GM21786 (cell line): ENCODE measurements around the gene S100A4.

Source experiments
- ATAC-seq: cut with Tn5 transposase; IDR thresholded peaks from one replicate; pipeline ENCODE4 v1.9.1; 2021; ENCODE audit not compliant: unreplicated experiment

The S100A4 gene

DNA sequence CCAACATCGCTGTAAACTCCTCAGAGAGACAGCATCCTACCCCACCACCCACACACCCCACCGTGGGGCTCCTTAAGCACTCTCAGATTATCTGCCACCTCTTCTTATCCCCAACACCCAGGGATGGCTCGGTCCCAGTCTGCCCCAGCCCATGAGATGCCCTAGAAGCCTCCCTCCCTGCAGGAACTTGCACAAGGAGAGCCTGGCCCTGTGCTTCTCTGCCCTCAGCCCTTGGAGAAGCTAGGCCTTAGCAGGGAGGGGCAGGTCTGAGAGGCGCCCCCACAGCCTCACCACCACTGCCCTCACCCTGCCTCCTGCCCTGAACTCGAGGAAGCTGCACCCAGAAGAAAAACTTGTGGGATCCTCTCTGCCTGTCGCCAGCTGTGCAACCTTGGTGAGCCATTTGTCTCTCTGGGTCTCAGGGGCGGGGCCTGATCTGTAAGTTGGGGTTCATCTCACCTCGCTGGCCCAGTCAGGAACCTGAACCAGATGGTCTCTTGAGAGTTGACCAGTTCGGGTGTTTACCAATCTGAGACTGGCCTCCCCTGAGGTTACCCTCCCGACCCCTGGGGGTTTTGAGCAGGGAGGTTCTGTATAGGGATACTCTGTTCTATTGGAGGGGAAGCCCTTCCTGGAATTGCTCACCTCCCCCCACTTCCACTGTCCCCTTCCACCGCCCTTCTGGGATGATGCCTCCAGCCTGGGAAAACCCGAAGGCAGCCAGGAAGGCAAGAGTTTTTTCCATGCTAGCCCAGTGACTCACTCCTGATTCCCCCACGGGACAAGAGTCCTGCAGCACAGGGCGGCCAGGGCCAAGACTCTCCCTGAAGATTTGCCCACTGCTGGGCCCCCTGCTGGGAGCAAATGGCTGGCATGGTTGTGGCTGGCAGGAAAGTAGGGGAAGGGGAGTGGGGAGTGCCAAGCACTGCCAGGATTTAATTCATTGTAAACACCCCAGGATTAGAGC lies 3.4 kb upstream of the S100A4 start, which contains the start of gene S100A3:
Gene S100A3 (minus strand): TSS at position 537 of the 967 bp plus-strand sequence. CDS start 773 bp downstream, outside the sequence.
- no peak for ATAC-seq

- ATAC-seq, result no peak
Observed at GRCh38 chr1:153547560-153548551, 2.2 kb upstream of the S100A4 start.

GRCh38 chr1:153546796-153547559 lies 1.4 kb upstream of the S100A4 start:
- no peak for ATAC-seq

DNA sequence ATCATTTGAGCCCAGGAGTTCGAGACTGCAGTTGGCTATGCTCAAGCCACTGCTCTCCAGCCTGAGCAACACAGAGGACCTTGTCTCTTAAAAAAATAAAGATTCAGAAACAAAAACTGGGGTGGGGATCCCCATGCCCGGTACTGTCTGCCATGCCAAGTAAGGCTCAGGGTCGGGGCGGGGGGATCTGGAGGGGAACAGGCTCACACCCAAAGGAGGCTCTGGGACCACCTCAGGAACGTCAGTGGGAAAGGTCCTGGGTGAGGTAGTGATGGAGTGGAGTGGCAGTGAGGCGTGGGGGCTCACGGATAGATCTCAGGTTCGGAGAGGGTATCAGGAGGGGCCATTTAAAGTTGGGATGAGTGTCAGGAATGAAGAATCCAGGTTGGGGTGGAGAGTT lies 765 bp upstream of the S100A4 start:
- ATAC-seq, result no peak

- no peak for ATAC-seq
Observed at GRCh38 chr1:153544453-153545066, 1.0 kb downstream of the S100A4 start.

- no peak for ATAC-seq
Observed at GRCh38 chr1:153543736-153544135, 1.9 kb downstream of the S100A4 start.

- ATAC-seq, result no peak
Observed at GRCh38 chr1:153542956-153543711, 2.5 kb downstream of the S100A4 start.

DNA sequence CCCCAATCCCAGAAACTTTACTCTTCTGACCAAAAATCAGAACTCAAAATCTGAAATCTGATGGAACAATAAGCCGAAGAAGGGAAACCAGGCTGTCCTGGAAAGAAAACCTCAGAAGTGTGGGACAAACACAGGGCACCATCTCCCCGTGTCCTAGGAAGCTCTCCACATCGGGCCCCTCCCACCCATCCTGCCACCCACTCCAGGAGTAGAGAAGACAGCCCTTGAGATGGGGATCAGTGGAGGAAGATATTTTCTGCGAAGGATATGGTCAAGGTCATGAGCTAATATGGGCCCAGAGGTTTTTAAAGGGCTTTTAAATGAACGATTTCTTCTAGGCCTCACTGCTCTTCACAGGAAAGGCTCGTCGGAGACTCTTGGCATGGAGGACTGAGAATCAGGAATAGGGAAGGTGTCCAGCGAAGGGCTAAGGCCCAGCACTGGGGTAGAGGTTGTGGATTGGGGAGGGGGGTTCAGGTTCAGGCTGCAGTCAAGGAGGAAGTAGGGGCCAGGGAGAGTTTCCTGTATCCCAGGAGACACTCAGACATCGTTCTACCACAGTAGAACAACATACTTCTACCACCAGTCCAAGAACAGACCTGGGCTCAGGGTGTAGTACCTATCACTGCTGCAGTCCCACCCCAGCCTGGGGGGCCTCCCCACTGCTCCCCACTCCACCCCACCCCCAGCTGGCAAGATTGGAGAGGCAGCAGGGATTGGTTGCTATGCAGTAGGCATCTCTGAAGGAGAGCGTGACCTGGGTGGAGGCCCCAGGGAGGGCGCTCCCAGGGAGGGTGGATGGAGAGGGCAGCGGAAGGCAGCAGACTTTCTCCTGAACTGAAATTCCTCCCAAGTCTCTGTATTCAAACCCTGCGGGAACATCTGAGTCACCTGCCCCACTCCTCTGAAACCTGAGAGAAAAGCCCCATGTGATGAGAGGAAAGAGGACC lies 3.7 kb downstream of the S100A4 start:
- ATAC-seq, result no peak

DNA sequence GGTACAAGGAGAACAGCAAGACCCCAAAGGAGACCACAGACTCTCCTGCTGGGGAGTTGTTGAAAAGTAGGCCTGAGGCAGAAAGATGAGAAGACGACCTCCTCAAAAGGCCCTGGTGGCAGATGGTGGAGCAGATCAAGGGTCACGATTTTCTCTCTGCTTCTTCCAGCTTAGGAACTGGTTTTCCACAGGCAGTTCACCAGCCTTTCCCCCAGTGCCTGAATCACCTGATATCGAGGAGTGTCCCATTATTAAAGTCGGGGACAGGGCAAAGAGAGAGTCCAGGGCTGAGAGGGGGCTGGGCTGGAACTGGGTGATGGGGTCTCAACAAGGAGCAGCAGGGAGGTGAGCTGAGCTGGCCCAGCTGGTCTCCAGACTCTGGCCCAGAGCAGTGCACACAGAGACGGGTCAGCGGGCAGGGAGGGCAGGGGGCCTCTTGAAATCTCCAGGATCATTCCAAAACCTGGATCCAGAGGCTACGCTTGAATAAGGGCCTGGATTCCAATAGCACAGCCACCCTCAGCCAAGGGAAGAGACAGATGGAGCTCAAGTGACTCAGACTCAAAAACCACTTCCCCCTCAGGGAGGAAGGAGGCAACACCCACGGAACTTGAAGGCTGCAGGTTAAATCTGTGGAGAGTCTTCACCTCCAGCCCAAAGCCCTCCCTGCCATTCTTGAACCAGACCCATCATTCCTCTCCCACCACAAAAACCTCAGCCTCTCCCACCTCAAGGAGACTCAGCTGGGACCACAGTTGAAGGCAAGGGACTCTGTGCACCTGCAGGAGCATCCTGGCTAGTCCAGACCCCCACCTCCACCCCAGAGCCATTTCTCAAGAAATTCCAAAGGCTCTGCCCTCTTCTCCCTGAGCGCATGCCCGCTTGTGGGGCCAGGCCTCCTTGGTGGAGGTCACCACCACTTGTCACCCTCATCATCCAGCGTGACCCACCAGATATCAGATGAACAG lies 4.9 kb downstream of the S100A4 start, which contains the start of gene S100A5:
Gene S100A5 (minus strand): TSS at position 541 of the 968 bp plus-strand sequence. CDS start 743 bp downstream, outside the sequence.
- no peak for ATAC-seq

DNA sequence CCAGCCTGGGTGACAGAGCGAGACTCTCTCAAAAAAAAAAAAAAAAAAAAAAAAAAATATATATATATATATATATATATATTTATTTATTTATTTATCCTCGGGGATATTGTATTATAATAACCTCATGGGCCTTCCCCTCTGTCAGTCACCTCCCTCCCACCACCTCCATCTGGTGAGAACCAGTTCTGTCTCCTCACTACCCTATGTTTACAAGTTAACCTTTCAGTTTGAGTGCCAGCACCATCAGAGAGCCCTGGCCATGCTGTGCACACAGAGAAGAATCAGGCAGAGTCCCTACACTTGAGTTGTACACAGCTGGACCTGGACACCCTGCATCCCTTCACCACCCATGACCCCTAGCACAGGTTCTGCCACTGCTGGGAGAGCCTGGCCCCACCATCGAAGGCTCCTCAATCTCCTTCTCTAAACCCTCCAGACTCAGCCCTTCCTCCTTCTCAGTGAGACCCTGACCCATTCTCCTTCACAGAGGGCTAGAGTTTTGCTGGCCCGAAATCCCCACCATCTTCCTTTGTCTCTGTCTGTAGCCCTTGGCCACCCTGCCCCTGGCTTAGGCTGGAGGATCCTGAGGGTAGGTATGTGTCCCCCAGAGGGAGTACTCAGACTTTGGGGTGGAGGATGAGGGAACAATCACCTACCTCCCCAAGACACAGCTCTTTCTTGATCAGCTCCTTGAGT lies 6.1 kb downstream of the S100A4 start:
- no peak for ATAC-seq

DNA sequence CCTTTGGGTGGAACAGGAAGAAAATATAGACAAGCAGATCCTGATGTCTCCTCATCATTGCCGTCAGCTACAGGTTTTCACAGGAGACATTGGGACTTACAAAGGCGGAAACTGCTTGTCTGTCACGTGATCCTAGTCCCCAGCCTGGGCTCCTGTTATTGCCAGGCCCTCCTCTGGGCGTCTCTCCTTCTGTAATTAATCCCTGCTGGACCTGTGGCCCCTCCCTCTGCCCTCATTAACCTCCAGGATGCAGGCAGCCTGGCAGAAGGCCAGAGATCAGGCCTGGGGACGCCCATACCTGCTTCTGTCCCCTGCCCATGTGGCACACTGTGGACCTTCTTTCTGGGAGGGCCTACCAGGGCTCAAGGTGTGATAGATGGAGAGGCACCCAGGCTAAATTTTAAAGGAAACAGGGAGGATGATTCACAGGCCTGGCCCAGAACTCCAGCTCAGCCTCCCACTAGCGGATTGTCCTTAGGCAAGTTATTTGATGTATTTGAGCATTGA lies 7.2 kb downstream of the S100A4 start:
- ATAC-seq, result no peak

GRCh38 chr1:153537376-153537730 lies 8.3 kb downstream of the S100A4 start:
- no peak for ATAC-seq

DNA sequence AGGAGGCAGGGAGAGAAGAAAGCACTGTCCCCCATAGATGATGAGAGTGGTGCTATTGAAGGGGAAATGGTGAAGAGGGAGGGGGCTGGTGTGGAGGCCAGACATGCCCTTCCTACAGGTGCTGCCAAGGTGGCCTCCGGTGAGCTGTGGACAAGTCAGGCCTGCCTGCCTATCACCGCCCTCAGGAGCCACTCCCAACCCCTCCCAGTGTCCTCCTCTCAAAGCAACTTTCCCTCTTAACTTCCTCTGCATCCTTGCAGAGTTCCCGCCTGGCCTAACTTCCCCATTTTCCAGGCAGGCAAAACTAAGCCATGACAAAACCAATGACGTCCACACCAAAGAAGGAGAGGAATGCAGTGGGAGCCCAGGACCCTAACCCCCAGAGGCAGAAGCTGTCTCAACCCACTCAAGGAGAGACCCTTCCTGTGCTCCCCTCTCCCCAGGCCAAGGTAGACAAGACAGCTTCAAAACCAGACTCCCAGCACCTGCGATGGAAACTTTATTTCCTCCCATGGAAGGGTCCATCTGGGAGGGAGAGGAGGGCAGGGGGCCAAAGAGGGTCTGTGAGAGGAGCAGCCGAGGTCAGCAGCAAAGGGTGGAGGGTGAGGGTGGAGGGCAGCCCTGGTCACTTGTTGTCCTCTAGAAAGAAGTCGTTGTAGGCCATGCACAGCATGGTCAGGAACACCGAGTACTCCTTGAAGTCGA lies 8.8 kb downstream of the S100A4 start:
- no peak for ATAC-seq

- ATAC-seq, result no peak
Observed at GRCh38 chr1:153536012-153536670, 9.5 kb downstream of the S100A4 start.
